HG03469 (cell line): Measurements from ENCODE around the gene DLK1.

Experiments
- ATAC-seq: cut with Tn5 transposase; IDR thresholded peaks from one replicate; pipeline ENCODE4 v1.9.1; 2021; ENCODE audit warnings: mild to moderate bottlenecking, moderate library complexity, moderate number of reproducible peaks; ENCODE audit not compliant: unreplicated experiment

DLK1 gene

DNA sequence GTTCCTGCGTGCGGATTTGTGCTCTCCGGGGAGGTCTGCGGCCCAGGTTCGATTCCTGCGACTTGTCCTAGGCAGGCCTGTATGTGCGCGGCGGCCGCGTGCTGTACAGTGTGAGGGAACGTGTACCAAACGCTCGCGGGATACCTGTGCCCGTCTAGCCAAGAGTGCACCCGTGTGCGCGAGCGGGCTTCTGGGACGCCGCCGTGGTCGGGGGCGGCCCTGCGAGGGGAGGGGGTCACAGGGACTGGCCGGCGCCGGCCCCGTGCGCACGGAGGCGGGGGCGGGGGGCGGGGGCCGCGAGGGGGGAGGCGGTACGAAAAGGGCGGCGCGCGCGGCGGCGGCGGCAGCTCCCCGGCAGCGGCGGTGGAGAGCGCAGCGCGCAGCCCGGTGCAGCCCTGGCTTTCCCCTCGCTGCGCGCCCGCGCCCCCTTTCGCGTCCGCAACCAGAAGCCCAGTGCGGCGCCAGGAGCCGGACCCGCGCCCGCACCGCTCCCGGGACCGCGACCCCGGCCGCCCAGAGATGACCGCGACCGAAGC is at the start of gene DLK1:
Gene DLK1, plus strand, starts transcription at position 343 of the 536 bp plus-strand sequence. Its CDS starts 177 bp downstream, at position 520.
- ATAC-seq = no peak

GRCh38 chr14:100677152-100677551 is 49.5 kb upstream of the DLK1 start:
- ATAC-seq = no peak

DNA sequence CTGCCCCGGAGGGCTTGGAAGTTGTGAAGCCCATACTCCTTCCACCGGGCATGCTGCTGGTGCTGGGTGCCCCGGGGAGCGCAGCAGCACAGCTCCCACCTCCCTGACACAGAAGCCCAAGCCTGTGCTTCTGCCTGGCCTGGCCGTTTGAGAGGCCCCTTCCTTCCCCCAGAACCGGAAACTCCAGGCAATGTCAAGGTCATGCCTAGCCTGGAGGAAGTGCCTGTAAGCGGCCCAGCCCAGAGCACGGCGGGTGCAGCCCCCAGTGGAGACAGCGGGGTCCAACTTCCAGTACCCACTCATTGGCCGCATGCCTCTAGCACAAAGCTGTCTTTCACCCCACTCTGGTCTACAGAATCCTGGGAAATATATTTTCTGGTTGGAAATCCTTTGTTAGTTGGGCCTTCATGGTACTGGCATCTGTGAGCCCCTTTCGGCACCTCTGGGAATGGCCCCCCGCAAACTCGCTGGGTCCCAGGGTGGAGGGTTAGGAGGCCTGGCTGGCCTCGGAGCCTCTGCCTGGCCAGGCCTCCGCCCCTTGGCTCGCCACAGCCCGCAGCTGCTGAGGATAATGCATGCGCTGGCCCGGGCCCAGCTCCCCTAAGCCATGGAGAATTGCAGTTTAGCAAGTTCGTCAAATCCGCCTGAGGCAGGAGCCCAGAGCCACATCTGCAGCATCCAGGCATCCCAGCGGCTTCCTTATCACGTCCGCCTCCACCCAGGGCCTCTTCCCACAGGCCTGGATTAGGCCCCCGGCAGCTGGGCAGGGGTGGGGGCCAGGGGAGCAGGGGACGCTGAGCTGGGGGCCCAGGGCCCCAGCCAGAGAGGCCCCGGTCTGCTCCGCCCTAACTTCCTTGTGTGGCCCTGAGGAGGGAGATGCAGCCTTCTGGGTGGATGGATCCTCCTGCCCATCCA is 48.9 kb upstream of the DLK1 start:
- no peak for ATAC-seq

DNA sequence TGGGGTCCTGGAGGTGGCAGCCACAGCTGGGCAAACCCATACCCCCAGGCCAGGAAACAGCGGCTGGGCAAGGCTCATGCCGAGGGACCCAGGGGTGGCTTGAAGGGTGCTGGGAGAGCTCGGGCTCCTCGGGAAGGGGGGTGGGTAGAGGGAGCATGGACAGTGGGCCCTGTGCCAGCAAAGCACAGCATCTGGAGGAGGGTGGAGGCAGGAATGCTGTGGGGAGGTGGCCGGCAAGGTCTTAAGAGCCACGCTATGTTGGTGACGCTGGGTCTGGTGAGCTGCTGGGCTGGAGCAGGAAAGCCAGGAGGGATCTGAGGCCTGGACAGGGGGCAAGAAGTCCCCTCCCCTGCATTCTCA is 48.2 kb upstream of the DLK1 start:
- ATAC-seq = no peak

DNA sequence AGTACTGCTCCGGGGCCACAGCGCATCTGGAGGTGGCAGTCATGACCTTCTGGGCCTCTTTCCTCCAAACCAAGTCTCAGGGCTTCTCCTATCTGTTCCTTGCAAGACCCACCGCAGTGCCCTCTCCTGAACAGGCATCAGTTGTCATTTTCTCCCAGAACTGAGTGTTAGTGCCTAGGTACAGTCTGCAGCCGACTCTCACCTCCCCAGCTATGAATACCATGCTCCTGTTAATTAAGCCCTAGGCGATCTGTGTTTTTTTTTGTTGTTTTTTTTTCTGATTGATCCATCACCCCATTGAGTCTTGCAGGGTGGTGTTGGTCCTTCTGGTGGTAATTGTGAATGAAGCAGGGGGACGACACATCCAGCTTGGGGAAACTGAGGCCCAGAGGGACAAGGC is 47.5 kb upstream of the DLK1 start:
- no peak for ATAC-seq

GRCh38 chr14:100679707-100680438 is 46.8 kb upstream of the DLK1 start:
- no peak for ATAC-seq

GRCh38 chr14:100680439-100681051 is 46.1 kb upstream of the DLK1 start:
- no peak for ATAC-seq

- no peak for ATAC-seq
Measured at GRCh38 chr14:100681111-100681510, 45.6 kb upstream of the DLK1 start.

- no peak for ATAC-seq
Measured at GRCh38 chr14:100682749-100683148, 43.9 kb upstream of the DLK1 start.

DNA sequence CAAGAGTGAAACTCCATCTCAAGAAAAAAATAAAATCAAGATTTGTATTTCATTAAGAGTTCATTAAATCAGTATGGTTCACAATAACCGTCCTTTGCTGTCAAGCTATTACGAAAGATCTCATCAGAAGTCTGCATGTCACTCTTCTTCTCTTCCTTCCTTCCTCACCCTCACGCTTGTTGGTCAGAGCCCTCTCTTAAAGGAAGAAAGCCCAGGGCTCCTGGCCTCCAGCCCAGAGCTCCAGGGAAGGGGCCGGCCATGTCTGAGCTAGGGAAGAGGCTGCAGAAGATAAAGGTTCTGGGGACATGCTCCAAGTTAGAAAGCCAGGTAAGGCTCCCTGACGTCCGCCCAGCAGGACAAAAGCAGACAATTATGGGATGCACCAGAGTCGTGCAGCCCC is 43.1 kb upstream of the DLK1 start:
- ATAC-seq = no peak

GRCh38 chr14:100684154-100684553 is 42.5 kb upstream of the DLK1 start:
- ATAC-seq = no peak

GRCh38 chr14:100684961-100685360 is 41.7 kb upstream of the DLK1 start:
- ATAC-seq = no peak

DNA sequence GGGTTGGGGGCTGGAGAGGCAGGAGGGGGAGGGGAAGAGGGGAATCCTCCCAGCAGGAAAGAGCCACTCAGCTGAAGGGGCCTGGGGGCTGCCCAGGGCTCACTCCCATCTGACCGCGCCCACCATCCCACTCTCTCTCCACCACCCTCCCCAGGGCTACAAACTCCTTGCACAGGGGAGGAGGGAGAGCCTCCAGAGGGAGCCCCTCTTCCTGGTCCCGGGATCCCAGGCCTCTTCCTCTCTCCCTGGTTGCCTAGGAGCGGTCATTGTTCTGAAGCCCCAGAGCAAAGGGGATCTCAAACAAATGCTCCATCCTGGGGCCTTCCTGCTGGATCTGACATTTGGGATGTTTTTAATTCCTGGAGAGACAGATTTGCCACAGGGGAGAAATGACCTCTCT is 39.8 kb upstream of the DLK1 start:
- no peak for ATAC-seq

DNA sequence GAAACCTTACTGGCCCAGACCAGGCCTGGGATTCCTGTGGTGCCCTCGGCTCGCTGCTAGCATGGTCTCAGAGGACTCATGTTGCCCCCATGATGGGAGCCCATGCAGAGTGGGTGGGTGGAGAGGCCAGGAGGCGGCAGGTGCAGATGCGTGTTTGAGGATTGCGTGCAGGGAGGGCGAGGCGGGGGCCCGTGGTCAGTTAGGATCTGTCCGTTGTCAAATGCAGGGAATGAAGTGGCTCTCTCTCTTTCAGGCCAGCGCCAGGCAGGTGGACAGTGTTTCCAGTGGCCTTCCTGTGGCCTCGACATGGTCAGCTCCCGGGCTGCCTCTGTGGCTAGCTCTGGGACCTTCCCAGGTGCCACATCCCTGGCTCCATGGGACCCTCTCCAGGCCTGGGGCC is 39.3 kb upstream of the DLK1 start:
- no peak for ATAC-seq

GRCh38 chr14:100688051-100688450 is 38.6 kb upstream of the DLK1 start:
- ATAC-seq = no peak

GRCh38 chr14:100688598-100689461 is 37.9 kb upstream of the DLK1 start:
- no peak for ATAC-seq

DNA sequence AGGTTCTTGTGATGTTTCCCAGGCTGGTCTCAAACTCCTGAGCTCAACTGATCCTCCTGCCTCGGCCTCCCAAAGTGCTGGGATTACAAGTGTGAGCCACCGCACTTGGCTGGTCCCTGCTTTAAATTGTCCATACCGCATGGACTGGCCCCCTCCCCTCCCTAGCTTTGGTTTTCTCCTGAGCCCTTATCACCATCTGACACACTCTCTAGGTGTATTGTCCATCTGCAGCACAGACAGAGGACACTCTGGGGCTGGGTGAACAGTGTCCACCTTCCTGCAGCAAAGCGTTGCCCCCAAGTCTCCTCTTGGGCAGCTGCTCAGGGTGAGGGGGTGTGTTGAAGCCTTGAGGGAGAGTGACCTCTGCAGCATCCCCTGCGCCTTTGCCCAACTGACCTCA is 36.0 kb upstream of the DLK1 start:
- ATAC-seq = no peak

- no peak for ATAC-seq
Measured at GRCh38 chr14:100691395-100692056, 35.2 kb upstream of the DLK1 start.

GRCh38 chr14:100692256-100692655 is 34.4 kb upstream of the DLK1 start:
- ATAC-seq = no peak
